Esophagus squamous epithelium (tissue), 4 donors: ENCODE results near the gene DHRS13.

Experiments used
- POLR2A ChIP-seq, 4 donors: fragments of 450-650 bp; IDR thresholded peaks; one replicate each; pipeline ENCODE4 v1.6.1; 2017; ENCODE audit warnings: antibody characterized with exemption in 4 of 4, mild to moderate bottlenecking in 4 of 4, moderate library complexity in 3 of 4
- TF ChIP-seq, protein P1 (sequence below), 6 experiments: fragments of 450-650 bp in 4 of 6; fragments of 200-600 bp in 2 of 6; sonication (generic) in 2 of 6; IDR thresholded peaks; one replicate each; pipeline ENCODE4 v1.5.1; 2016 to 2019; ENCODE audit warnings: antibody characterized with exemption in 6 of 6, mild to moderate bottlenecking in 4 of 6, moderate library complexity in 4 of 6

GRCh38 chr17:28855336-28855679 is 47.6 kb downstream of the DHRS13 start:
- no peak for TF ChIP-seq POLR2A (IDR thresholded peaks at IDR 0.05)
- TF ChIP-seq, protein P1, sequence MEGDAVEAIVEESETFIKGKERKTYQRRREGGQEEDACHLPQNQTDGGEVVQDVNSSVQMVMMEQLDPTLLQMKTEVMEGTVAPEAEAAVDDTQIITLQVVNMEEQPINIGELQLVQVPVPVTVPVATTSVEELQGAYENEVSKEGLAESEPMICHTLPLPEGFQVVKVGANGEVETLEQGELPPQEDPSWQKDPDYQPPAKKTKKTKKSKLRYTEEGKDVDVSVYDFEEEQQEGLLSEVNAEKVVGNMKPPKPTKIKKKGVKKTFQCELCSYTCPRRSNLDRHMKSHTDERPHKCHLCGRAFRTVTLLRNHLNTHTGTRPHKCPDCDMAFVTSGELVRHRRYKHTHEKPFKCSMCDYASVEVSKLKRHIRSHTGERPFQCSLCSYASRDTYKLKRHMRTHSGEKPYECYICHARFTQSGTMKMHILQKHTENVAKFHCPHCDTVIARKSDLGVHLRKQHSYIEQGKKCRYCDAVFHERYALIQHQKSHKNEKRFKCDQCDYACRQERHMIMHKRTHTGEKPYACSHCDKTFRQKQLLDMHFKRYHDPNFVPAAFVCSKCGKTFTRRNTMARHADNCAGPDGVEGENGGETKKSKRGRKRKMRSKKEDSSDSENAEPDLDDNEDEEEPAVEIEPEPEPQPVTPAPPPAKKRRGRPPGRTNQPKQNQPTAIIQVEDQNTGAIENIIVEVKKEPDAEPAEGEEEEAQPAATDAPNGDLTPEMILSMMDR (IDR thresholded peaks at IDR 0.05) = no peak
